ENCODE measurements around the gene KRTAP4-1. TPM values are rescaled to one million over a fixed set of nuclear protein-coding genes. Genes with fewer than 3 reads are reported as not detected.

Gene KRTAP4-1
- total RNA-seq, 1 experiment from 2014 or later = not detected

DNA sequence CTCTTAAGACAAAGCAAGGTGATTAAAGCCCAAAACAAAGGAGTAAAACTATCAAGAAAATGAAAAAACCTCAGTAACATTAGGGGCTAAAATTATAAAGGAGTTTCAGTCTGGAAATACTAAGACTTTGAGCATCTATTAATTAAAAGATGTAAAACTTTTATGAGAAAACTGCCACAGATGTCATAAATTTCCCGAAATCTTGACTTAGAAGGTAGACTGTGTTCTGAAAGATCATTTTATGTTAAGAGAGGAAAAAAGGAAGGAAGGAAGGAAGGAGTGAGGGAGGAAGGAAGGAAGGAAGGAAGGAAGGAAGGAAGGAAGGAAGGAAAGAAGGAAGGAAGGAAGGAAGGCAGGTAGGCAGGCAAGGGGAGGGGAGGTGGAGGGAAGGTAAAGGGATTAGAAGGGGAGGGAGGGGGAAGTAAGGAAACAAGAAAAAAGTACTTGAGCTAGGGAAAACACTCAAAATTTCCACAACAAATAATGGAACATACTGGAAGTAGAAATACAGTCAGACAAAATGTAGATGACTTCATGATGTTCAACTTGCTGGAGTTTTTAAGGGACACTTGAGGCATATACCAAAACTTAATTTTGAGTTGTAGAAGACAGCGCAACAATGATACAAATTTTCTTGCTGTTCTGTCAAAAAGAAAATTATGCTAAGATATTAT is 37.0 kb downstream of the KRTAP4-1 start:
- H3K79me2 ChIP-seq (ENCODE audit: low read depth) = no peaks in the 10 kb centered on the region
- intact Hi-C loops (cut with micrococcal nuclease; ENCODE audit: unreplicated experiment) = no loop called here
- H3K4me1 ChIP-seq (replicated peaks; ENCODE audit: insufficient read depth) = no peaks in the 10 kb centered on the region
- no peaks in the 10 kb centered on the region for H4K20me1 ChIP-seq (ENCODE audit: insufficient read depth)
- no peak for DNase-seq
- H3K27ac ChIP-seq = no peak overlapping the region
- BruUV-seq (replicated peaks) = no TSS peak
- no peak overlapping the region for H2AFZ ChIP-seq
- H3F3A ChIP-seq (ENCODE audit: insufficient read depth, low read depth) = no peaks in the 10 kb centered on the region
- ChIA-PET CTCF (no interaction called here), POLR2A (ENCODE audit: unreplicated experiment) (no interaction called here)
- H3K27me3 ChIP-seq (ENCODE audit: insufficient read depth, low read depth) = no peaks in the 10 kb centered on the region
- no peak overlapping the region for H3K4me2 ChIP-seq
- peaks cover 11% of the 10 kb centered on the region for H3K9me3 ChIP-seq (ENCODE audit: insufficient read depth, low read depth)
- H3K9me2 ChIP-seq (ENCODE audit: insufficient read depth) = no peaks in the 10 kb centered on the region
- TF ChIP-seq EZH2 (IDR thresholded peaks at IDR 0.05; ENCODE audit: low read depth) = no peak
- TF ChIP-seq, protein P1, sequence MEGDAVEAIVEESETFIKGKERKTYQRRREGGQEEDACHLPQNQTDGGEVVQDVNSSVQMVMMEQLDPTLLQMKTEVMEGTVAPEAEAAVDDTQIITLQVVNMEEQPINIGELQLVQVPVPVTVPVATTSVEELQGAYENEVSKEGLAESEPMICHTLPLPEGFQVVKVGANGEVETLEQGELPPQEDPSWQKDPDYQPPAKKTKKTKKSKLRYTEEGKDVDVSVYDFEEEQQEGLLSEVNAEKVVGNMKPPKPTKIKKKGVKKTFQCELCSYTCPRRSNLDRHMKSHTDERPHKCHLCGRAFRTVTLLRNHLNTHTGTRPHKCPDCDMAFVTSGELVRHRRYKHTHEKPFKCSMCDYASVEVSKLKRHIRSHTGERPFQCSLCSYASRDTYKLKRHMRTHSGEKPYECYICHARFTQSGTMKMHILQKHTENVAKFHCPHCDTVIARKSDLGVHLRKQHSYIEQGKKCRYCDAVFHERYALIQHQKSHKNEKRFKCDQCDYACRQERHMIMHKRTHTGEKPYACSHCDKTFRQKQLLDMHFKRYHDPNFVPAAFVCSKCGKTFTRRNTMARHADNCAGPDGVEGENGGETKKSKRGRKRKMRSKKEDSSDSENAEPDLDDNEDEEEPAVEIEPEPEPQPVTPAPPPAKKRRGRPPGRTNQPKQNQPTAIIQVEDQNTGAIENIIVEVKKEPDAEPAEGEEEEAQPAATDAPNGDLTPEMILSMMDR (conservative IDR thresholded peaks at IDR 0.05) = no peak
- no peak overlapping the region for H3K4me3 ChIP-seq
- H3K36me3 ChIP-seq (ENCODE audit: low read depth) = no peaks in the 10 kb centered on the region

DNA sequence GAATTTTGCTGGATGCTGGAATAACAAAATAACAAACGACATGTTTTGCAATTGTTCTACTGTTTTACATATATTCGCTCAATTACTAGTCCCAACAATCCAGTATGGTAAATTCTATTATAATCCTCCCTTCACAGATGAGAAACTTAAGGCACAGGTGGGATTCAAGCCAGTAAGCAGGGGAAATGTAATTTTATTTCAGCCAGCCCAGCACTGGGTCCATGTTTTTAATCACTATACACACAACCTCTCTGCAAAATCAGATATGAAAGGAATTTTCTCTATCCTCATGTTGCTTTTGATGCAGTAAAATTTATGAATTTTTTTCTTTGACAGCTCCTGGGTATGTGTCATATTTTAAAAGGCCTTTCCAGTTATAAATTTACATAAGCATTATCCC is 39.5 kb downstream of the KRTAP4-1 start:
- Histone ChIP-seq H4K20me1 (ENCODE audit: insufficient read depth) (no peaks in the 10 kb centered on the region), H3K27me3 (ENCODE audit: insufficient read depth, low read depth) (no peaks in the 10 kb centered on the region), H2AFZ (no peak overlapping the region), H3K9me2 (ENCODE audit: insufficient read depth) (no peaks in the 10 kb centered on the region), H3K4me1 (replicated peaks; ENCODE audit: insufficient read depth) (peaks cover 13% of the 10 kb centered on the region), H3K4me3 (no peak overlapping the region), H3K9me3 (ENCODE audit: insufficient read depth, low read depth) (peaks cover 9% of the 10 kb centered on the region; the same call in 1 of the 2 replicates), H3K36me3 (ENCODE audit: low read depth) (no peaks in the 10 kb centered on the region), H3K27ac (no peak overlapping the region), H3K4me2 (no peak overlapping the region), H3F3A (ENCODE audit: insufficient read depth, low read depth) (peaks cover 13% of the 10 kb centered on the region; the same call in 1 of the 2 replicates), H3K79me2 (ENCODE audit: low read depth) (no peaks in the 10 kb centered on the region)
- intact Hi-C loops (cut with micrococcal nuclease; ENCODE audit: unreplicated experiment) = no loop called here
- ChIA-PET POLR2A (ENCODE audit: unreplicated experiment) (no interaction called here), CTCF (no interaction called here)
- TF ChIP-seq EZH2 (IDR thresholded peaks at IDR 0.05; ENCODE audit: low read depth) = no peak
- DNase-seq = no peak
- no TSS peak for BruUV-seq (replicated peaks)

DNA sequence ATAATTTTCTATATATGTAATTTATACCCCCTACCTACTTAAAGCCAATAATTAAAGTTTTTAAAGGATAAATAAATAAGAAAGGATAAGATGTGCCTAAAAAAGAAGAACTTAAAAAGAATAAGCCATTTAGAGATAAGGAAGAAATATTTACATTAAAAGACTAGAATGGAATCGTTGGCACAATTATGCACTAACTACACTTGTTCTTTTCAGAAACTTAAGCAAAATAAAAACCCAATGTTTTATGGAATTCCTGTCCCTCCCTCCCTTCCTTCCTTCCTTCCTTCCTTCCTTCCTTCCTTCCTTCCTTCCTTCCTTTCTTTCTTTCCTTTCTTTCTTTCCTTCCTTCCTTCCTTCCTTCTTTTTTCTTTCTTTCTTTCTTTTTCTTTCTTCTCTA is 39.9 kb downstream of the KRTAP4-1 start:
- no peaks in the 10 kb centered on the region for H3K36me3 ChIP-seq (ENCODE audit: low read depth)
- peaks cover 16% of the 10 kb centered on the region; the same call in 1 of the 2 replicates for H3F3A ChIP-seq (ENCODE audit: insufficient read depth, low read depth)
- TF ChIP-seq, protein P1 (conservative IDR thresholded peaks at IDR 0.05) = no peak
- no peak for TF ChIP-seq EZH2 (IDR thresholded peaks at IDR 0.05; ENCODE audit: low read depth)
- no peak overlapping the region for H2AFZ ChIP-seq
- ChIA-PET POLR2A (ENCODE audit: unreplicated experiment) (no interaction called here), CTCF (no interaction called here)
- H3K79me2 ChIP-seq (ENCODE audit: low read depth) = no peaks in the 10 kb centered on the region
- H3K4me1 ChIP-seq (replicated peaks; ENCODE audit: insufficient read depth) = peaks cover 17% of the 10 kb centered on the region
- H3K27me3 ChIP-seq (ENCODE audit: insufficient read depth, low read depth) = no peaks in the 10 kb centered on the region
- peaks cover 9% of the 10 kb centered on the region; the same call in 1 of the 2 replicates for H3K9me3 ChIP-seq (ENCODE audit: insufficient read depth, low read depth)
- no peak for DNase-seq
- H4K20me1 ChIP-seq (ENCODE audit: insufficient read depth) = no peaks in the 10 kb centered on the region
- no TSS peak for BruUV-seq (replicated peaks)
- H3K9me2 ChIP-seq (ENCODE audit: insufficient read depth) = no peaks in the 10 kb centered on the region
- intact Hi-C loops (cut with micrococcal nuclease; ENCODE audit: unreplicated experiment) = no loop called here
- H3K4me2 ChIP-seq = no peak overlapping the region
- no peak overlapping the region for H3K27ac ChIP-seq
- H3K4me3 ChIP-seq = no peak overlapping the region

All from PC-9 (cell line).